Thyroid gland (tissue), 4 donors: Measurements from ENCODE around the gene HTR3E. TPM values are rescaled to one million over a fixed set of nuclear protein-coding genes. Genes with fewer than 3 reads are reported as not detected.

ENCODE experiments used
- DNase-seq, 2 donors: peaks; one replicate each; pipeline ENCODE4 v3.0.0-alpha.2; 2019
- H3K27ac ChIP-seq, 3 donors: fragments of 200-600 bp; sonication (generic); 1 replicate in 2 of 3; 2 replicates in 1 of 3; pipeline ENCODE4 v1.5.1; 2016 to 2019; ENCODE audit warnings: mild to moderate bottlenecking in 1 of 3, moderate library complexity in 1 of 3
- H3K27me3 ChIP-seq: fragments of 200-600 bp; sonication (generic); one replicate; pipeline ENCODE4 v1.5.1; 2019
- H3K36me3 ChIP-seq, 2 donors: fragments of 200-600 bp; sonication (generic); one replicate each; pipeline ENCODE4 v1.5.1; 2016 to 2019
- H3K4me1 ChIP-seq, 2 donors: fragments of 200-600 bp; sonication (generic); one replicate each; pipeline ENCODE4 v1.5.1; 2017 to 2019
- H3K4me3 ChIP-seq, 3 donors: fragments of 200-600 bp; sonication (generic); replicated peaks in 1 of 3; 1 replicate in 2 of 3; 2 replicates in 1 of 3; pipeline ENCODE4 v1.5.1; 2016; ENCODE audit warnings: mild to moderate bottlenecking in 1 of 3
- H3K9me3 ChIP-seq: fragments of 200-600 bp; sonication (generic); one replicate; pipeline ENCODE4 v1.5.1; 2017
- POLR2A ChIP-seq, 2 donors: fragments of 450-650 bp; IDR thresholded peaks; one replicate each; pipeline ENCODE4 v1.6.1; 2017; ENCODE audit warnings: antibody characterized with exemption in 2 of 2, mild to moderate bottlenecking in 2 of 2, moderate library complexity in 1 of 2
- WGBS, 2 donors: methylation state at CpG; one replicate each; pipeline ENCODE4 v1.1.5; 2017; 5-methylcytosine and 5-hydroxymethylcytosine counted together
- intact Hi-C: fragments of 100-400 bp; cut with DNase I; formaldehyde crosslinking; loops from one replicate; pipeline ENCODE4 v1.15.1; 2023
- total RNA-seq, 4 donors: library from RNA; depleted of rRNA; stranded (reverse); fragments of >200 nt; gene quantifications; one replicate each; pipeline ENCODE4 v1.2.3, GENCODE V29; 2016
- TF ChIP-seq, protein P1 (sequence below), 6 experiments: fragments of 200-600 bp in 3 of 6; fragments of 450-650 bp in 3 of 6; sonication (generic) in 3 of 6; IDR thresholded peaks; one replicate each; pipeline ENCODE4 v1.5.1; 2016 to 2019; ENCODE audit warnings: antibody characterized with exemption in 6 of 6, mild to moderate bottlenecking in 2 of 6, inconsistent platforms in 1 of 6, moderate library complexity in 1 of 6

Gene HTR3E
- total RNA-seq, 4 donors from 2014 or later, result not detected

GRCh38 chr3:184075901-184076300 is 21.0 kb upstream of the HTR3E start:
- no peaks in the 10 kb centered on the region for H3K4me1 ChIP-seq
- 94% methylated on average over 6 of the region's 6 CpGs for WGBS, 2 donors
- no peak overlapping the region for H3K4me3 ChIP-seq
- no peaks in the 10 kb centered on the region for H3K27me3 ChIP-seq
- TF ChIP-seq POLR2A (IDR thresholded peaks at IDR 0.05), result no peak
- TF ChIP-seq, protein P1, sequence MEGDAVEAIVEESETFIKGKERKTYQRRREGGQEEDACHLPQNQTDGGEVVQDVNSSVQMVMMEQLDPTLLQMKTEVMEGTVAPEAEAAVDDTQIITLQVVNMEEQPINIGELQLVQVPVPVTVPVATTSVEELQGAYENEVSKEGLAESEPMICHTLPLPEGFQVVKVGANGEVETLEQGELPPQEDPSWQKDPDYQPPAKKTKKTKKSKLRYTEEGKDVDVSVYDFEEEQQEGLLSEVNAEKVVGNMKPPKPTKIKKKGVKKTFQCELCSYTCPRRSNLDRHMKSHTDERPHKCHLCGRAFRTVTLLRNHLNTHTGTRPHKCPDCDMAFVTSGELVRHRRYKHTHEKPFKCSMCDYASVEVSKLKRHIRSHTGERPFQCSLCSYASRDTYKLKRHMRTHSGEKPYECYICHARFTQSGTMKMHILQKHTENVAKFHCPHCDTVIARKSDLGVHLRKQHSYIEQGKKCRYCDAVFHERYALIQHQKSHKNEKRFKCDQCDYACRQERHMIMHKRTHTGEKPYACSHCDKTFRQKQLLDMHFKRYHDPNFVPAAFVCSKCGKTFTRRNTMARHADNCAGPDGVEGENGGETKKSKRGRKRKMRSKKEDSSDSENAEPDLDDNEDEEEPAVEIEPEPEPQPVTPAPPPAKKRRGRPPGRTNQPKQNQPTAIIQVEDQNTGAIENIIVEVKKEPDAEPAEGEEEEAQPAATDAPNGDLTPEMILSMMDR (IDR thresholded peaks at IDR 0.05), result no peak
- DNase-seq, result no peak
- no peaks in the 10 kb centered on the region for H3K36me3 ChIP-seq
- H3K9me3 ChIP-seq, result no peaks in the 10 kb centered on the region
- intact Hi-C loops, result no loop called here
- no peak overlapping the region for H3K27ac ChIP-seq

DNA sequence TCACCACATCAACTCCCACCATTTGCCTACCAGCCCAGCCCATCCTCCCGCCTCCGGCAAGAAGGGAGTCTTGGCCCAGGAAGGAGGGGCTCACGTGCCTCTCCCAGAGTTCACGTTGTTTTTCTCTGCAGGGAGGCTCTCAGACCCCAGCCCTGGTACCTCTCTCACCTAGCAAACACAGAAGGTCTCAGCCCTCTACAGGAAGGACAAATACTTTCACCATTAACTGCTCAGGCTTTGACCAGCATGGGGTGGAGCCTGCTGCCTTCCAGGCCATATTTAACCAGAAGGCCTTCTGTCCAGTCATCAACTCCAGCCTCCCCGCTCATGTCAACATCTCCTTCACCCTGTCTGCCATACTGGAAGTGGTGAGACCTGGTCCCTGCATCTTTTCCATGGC is 19.0 kb upstream of the HTR3E start:
- TF ChIP-seq, protein P1 (IDR thresholded peaks at IDR 0.05), result no peak
- no peak for TF ChIP-seq POLR2A (IDR thresholded peaks at IDR 0.05)

DNA sequence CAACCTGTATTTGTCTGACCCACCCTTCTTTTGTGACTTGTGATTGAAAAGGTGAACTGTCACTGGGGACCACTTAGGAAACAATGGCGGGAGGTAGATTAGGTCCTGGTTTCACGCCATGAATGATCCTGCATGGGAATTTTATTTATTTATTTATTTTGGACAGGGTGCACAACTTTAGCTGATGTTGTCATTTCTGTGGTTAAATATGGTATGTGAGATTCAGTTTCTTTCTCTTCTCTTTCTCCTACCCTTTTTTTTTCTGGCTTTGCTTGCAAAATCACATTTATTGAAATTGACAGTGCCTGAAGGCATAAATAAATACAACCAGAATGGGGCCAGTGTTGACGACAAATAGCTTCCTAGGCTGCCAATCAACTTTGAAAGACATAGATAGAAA is 18.0 kb upstream of the HTR3E start:
- 89% methylated on average over 3 of the region's 3 CpGs for WGBS, 2 donors
- H3K27ac ChIP-seq, result no peak overlapping the region
- intact Hi-C loops, result no loop called here
- H3K4me3 ChIP-seq, result no peak overlapping the region
- no peaks in the 10 kb centered on the region for H3K27me3 ChIP-seq
- no peak for DNase-seq
- no peaks in the 10 kb centered on the region for H3K36me3 ChIP-seq
- no peaks in the 10 kb centered on the region for H3K4me1 ChIP-seq
- no peak for TF ChIP-seq POLR2A (IDR thresholded peaks at IDR 0.05)
- TF ChIP-seq, protein P1 (IDR thresholded peaks at IDR 0.05), result no peak
- H3K9me3 ChIP-seq, result no peaks in the 10 kb centered on the region

More for the DNA sequence above, 19.0 kb upstream of the HTR3E start:
- 69% methylated on average over 5 of the region's 5 CpGs for WGBS, 2 donors
- no peaks in the 10 kb centered on the region for H3K4me1 ChIP-seq
- no peaks in the 10 kb centered on the region for H3K9me3 ChIP-seq
- intact Hi-C loops, result no loop called here
- no peak for DNase-seq
- H3K27ac ChIP-seq, result no peak overlapping the region
- no peak overlapping the region for H3K4me3 ChIP-seq
- H3K36me3 ChIP-seq, result no peaks in the 10 kb centered on the region
- no peaks in the 10 kb centered on the region for H3K27me3 ChIP-seq

DNA sequence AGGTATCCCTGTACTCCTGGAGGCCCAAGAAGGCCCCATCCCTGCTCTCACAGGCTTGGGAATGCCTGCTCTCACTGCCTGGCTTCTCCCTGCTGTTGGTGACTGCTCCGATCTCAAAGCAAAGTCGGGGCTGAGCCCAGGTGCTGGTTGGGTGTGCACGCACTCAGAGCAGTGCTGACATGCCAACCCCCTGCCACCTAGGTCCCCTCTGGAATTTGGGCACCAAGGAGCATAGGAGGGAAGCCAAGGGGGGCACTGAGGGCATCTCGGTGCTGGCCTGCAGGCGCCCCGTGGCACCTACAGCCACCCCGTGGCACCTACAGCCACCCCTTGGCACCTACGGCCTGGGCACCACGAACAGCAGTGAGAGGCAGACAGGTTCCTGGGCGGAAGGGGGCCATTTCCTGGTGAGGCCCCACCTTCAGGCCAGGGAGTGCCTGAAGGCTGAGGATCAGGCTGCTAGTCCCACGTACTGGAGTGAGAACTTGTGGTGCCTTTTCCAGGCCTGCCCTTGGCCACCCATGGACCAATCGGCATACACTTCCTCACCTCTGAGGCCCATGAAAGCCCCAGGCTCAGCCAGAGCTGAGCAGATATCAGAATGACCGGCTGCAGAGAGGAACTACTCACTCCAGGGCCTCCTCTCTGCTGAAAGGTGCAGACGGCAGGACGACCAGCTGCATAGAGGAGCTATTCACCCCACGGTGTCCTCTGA is 15.6 kb upstream of the HTR3E start:
- no peaks in the 10 kb centered on the region for H3K9me3 ChIP-seq
- no peaks in the 10 kb centered on the region for H3K4me1 ChIP-seq
- WGBS, 2 donors, result 92 to 95% methylated on average over 8 to 12 of the region's 16 CpGs
- TF ChIP-seq, protein P1 (IDR thresholded peaks at IDR 0.05), result no peak
- TF ChIP-seq POLR2A (IDR thresholded peaks at IDR 0.05), result no peak
- H3K27ac ChIP-seq, result no peak overlapping the region
- no peak for DNase-seq
- H3K36me3 ChIP-seq, result no peaks in the 10 kb centered on the region
- intact Hi-C loops, result no loop called here
- H3K27me3 ChIP-seq, result no peaks in the 10 kb centered on the region
- no peak overlapping the region for H3K4me3 ChIP-seq

GRCh38 chr3:184082034-184082433 is 14.8 kb upstream of the HTR3E start:
- intact Hi-C loops, result no loop called here
- Histone ChIP-seq H3K36me3 (no peaks in the 10 kb centered on the region), H3K27me3 (no peaks in the 10 kb centered on the region), H3K27ac (no peak overlapping the region), H3K9me3 (no peaks in the 10 kb centered on the region), H3K4me1 (no peaks in the 10 kb centered on the region), H3K4me3 (no peak overlapping the region)
- TF ChIP-seq POLR2A (IDR thresholded peaks at IDR 0.05), result no peak
- TF ChIP-seq, protein P1 (IDR thresholded peaks at IDR 0.05), result no peak
- no peak for DNase-seq
- 90% methylated on average over 2 to 10 of the region's 10 CpGs for WGBS, 2 donors
